IMR-90 (cell line): Measurements from ENCODE around the gene GJC2.

Experiments used
- BHLHE40 ChIP-seq: fragments of 150-350 bp; IDR thresholded peaks from 2 replicates; pipeline ENCODE4 v1.6.1; 2016; ENCODE audit warnings: mild to moderate bottlenecking, low read depth, low read length
- FOS ChIP-seq: fragments of 150-350 bp; IDR thresholded peaks from 2 replicates; pipeline ENCODE4 v1.6.1; 2016; ENCODE audit warnings: low read depth, low read length
- MAFK ChIP-seq: IDR thresholded peaks from 2 replicates; pipeline ENCODE4 v1.6.1; 2012; ENCODE audit warnings: low read depth, low read length, improper control_type of control experiment
- POLR2A ChIP-seq: IDR thresholded peaks from 2 replicates; pipeline ENCODE4 v1.6.1; 2012; ENCODE audit warnings: mild to moderate bottlenecking, low read depth, low read length
- RFX5 ChIP-seq: IDR thresholded peaks from 2 replicates; pipeline ENCODE4 v1.8.0; 2012; ENCODE audit warnings: low read depth, mild to moderate bottlenecking, low read length, moderate library complexity
- SMC3 ChIP-seq: fragments of 150-350 bp; IDR thresholded peaks from 2 replicates; pipeline ENCODE4 v1.6.1; 2016; ENCODE audit warnings: low read depth, mild to moderate bottlenecking, antibody characterized with exemption, low read length, moderate library complexity
- TF ChIP-seq, protein P1 (sequence below): conservative IDR thresholded peaks from 2 replicates; pipeline ENCODE4 v1.5.1; 2012; ENCODE audit warnings: mild to moderate bottlenecking, low read depth, low read length, improper control_type of control experiment
- TF ChIP-seq, protein P2 (sequence below): fragments of 150-350 bp; IDR thresholded peaks from 2 replicates; pipeline ENCODE4 v1.6.1; 2017; ENCODE audit warnings: mild to moderate bottlenecking, antibody characterized with exemption, low read length, low read depth

DNA sequence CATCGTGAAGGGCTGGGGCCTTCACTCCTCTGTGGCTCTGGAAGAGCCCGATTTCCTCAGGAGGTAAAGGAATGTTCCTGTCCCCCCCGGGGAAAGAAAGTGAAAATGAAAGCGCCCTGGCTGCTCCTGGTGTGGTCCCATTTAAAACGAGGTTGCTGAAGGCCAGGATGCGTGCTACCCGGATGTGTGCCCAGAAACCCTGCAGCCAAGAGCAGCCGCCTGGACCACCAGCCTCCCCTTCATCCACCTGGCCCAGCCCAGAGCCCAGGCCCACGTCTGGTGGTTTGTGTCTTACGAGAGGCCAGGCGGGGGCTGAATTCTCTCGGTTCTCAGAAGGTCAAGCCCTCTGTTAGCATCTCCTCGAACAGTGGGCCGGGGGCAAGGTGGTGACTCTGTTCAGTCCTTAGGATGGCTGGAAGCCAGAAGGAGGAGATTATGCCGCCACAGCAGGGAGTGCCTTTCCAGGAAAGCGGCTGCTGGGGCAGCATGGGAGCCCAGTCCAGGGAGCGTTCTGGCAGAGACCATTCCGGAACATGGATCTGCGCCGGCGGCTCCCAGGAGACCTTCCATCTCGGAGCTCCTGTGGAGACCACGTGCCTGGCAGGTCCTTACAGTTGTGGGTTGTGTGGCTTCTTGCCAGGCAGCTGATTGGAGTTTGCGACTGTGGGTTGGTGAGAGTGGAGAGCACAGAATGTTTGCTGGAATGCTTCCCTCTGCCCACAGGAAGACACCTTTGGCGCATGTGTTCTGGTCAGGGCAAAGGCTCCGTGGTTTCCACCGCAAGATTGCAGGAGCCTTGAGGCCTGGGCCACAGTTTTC, 8.3 kb upstream of the GJC2 start:
- TF ChIP-seq BHLHE40 (no peak), RFX5 (no peak), POLR2A (no peak), MAFK (no peak), SMC3 (no peak), FOS (no peak)
- TF ChIP-seq, protein P1, sequence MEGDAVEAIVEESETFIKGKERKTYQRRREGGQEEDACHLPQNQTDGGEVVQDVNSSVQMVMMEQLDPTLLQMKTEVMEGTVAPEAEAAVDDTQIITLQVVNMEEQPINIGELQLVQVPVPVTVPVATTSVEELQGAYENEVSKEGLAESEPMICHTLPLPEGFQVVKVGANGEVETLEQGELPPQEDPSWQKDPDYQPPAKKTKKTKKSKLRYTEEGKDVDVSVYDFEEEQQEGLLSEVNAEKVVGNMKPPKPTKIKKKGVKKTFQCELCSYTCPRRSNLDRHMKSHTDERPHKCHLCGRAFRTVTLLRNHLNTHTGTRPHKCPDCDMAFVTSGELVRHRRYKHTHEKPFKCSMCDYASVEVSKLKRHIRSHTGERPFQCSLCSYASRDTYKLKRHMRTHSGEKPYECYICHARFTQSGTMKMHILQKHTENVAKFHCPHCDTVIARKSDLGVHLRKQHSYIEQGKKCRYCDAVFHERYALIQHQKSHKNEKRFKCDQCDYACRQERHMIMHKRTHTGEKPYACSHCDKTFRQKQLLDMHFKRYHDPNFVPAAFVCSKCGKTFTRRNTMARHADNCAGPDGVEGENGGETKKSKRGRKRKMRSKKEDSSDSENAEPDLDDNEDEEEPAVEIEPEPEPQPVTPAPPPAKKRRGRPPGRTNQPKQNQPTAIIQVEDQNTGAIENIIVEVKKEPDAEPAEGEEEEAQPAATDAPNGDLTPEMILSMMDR = no peak
- TF ChIP-seq, protein P2, sequence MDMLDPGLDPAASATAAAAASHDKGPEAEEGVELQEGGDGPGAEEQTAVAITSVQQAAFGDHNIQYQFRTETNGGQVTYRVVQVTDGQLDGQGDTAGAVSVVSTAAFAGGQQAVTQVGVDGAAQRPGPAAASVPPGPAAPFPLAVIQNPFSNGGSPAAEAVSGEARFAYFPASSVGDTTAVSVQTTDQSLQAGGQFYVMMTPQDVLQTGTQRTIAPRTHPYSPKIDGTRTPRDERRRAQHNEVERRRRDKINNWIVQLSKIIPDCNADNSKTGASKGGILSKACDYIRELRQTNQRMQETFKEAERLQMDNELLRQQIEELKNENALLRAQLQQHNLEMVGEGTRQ = no peak
